ENCODE data around the gene CHRNA4.

The CHRNA4 gene

DNA sequence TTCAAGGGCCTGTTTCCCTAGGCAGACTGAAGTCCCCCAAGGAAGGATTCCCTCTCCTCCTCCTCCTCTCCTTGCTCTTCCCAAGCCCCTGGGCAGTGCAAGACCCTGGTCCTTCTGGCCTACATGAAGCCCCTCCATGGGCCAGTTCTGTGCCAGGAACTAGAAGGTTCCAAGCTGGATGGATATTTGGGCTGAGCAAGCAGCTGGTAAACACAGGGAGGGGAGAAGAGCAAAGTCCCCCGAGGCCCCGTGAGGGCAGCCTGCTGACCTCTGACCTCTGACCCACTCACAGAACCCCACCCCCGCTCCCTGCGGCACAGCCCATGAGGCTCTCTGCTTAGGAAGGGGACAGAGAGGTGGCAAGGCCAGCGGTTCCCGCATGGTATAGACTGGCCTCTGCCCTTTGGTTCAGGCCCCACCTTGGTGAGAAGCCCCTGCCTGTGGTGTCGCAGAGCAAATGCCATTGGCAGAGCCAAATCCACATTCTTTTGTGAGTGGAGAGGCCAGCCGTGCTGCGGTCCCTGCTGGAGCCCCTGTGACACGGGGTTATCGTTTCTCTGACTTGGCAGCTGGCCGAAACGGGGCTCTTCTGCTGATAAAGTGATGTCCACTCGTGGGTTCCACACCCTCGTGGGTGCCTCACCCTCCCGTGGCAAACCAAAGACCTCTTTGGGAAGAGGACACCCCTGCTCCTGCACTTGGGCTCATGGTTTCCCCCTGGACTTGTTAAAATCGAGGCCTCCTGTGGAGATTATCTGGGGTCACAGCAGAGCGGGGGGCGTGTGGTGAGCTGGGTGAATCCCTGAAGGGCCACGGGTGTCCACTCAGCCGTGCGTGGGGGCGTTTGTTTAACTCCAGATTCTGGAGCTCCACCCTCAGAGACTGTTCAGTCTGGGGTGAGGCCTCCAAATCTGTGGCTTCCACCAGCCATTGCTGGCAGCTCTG lies 2.1 kb upstream of the CHRNA4 start:
- no peak for DNase-seq (ENCODE audit: low spot score)

DNA sequence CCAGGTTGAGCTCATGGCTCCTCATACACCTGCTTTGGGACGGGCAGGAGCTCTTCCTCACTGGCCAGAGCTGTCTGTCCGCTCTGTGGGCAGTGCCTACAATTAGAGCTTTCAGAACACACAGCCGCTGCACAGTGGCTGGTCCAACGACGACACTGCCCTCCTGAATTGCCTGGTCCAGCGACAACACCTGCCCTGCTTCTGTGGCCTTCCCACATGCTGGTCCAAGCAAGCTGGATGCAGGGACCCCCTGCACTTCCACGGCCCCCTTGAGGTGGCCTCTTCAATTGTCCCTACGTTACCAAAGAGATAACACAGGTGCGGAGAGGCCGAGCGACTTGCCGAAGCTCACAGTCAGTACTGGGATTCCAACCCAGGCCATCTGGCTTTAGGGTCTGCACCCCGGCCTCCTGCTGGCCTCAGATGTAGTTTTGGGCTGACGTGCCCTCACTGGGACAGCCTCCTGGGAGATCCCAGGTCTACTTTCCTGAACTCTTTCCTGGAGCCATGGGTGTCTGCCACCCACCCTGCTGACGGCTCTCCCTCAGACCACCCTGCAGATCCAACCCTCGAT lies 1.4 kb upstream of the CHRNA4 start:
- no peak for DNase-seq (ENCODE audit: low spot score)

DNA sequence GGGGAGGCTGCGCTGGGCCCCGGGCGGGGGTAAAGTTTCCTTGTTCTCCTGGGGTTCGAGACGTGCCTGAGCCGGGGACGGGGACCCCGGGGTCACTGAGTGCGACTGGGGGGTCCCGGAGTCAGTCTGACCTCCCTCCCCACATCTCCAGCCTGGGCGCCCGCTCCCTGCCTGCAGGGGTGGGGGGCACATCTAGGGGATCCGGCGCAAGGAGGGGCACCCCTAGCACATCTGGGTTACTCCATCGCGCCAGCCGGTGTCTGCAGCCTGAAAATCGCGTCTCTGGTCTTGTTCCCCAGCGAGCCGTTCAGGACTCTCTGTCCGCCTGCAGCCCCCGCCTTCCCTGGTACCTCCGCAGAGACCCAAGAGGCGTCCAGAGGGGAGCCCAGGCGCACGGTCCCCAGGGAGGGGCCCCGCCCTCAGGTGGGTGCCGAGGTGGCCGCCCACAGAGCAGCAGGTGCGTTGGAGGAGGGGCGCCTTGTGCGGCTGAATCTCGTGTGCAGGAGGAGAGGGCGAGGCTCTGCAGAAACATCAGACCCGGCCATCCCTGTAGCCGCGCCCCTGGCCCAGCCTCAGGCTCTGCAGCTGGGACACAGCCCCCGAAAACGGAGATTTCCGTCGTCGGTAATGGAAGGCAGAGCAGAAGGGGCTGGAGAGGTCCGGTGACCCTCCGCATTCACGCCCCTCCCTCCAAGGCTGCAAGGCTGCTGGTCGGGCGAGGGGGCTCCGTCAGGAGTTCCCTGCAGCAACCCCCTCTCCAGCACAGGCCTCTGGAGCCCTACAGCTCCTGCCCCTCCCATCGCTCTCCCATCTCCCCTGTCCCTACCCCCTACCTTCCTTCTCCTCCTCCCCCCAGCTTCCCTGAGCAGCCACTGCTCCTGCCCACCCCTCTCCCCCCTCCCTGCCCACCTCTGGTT lies 628 bp upstream of the CHRNA4 start:
- DNase-seq (ENCODE audit: low spot score), result no peak

DNA sequence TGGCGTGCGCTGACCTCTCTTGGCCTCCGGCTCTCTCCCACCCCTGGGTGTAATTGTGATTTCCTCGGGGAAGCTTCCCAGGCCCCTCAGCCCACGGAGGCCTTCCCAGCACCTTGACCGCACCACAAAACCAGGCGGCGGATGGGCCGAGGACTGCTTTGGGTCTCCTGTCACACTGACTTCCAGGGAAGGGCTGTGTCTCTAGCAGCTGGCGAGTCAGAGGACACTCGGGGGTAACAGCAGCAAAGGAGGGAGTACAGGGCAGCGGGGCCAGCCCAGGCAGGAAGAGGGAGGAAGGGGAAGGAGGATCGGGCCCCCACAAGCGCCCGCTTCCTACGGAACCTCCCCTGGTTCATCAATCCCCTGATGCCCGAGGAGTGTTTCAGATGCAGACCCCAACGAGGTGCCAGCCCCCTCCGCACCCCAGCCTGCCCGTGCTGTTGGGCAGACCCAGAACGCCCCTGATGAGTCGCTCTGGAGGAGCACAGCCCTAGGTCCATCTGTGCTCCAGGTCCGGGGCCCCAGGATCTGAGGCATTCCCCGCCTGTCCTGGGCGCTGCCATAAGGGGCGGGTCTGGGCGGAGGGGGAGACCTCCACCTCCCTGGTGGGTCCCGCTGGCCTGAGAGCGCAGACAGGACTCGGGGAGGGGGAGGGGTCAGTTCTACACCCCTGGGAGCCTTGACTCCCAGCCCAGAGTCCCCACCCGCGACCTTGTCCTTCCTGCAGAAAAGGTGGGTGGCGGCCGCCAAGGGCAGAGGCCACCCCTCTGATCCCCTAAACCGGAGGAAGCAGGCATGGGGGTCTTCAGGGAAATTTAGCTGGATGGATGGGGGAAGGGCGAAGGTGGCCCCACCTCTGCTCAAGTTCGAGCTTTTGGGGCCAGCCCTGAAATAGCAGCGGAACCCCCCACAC lies 956 bp downstream of the CHRNA4 start:
- no peak for DNase-seq (ENCODE audit: low spot score)

- no peak for DNase-seq (ENCODE audit: low spot score)
Observed at GRCh38 chr20:63359164-63359934, 1.8 kb downstream of the CHRNA4 start.

DNA sequence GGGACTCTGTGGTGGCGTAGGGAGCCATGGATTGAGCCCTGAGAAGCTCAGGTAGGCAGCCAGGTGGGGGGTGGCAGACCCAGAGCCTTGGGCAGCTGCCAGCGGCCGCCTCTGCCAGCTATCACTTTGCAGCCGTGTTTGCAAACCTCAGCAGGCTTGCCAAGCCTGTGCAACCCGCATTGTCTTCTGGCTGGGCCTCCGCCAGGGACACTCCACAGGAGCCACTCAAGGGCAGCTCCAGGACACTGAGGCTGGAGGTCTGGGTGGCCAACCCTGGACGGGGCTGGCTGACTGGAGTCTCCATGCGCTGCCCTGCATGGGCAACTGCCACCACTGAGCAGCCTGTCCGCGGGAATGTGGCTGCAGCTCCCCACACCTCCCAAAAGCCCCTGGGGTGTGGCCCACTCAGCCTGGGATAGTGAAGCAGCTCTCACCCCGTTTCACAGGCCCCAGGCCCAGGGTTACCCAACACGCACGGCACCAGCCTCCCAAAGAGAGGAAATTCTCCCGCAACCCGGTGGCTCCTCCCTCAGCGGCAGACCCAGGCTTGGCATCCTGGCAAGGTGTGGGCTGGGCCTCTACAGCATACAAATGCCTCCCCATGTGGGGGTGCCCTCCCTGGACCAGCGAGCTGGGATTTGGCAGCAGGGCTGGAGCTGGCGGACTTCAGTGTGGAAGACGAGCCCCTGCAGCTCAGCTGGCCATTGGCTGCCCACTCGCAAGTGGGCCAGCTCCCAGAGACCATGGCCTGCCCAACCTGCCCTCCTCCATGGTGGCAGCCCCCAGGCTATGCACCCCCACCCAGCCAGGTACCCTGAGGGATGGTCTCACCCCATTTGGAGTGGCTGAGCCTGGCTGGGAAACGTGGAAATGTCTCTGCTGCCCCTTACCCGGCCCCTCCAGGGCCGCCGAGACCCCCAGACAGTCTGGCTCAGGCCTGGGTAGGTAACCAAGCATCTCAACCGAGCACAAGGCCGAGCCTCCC lies 2.9 kb downstream of the CHRNA4 start:
- DNase-seq (ENCODE audit: low spot score), result no peak

GRCh38 chr20:63356931-63357879 lies 3.9 kb downstream of the CHRNA4 start:
- DNase-seq (ENCODE audit: low spot score), result no peak

DNA sequence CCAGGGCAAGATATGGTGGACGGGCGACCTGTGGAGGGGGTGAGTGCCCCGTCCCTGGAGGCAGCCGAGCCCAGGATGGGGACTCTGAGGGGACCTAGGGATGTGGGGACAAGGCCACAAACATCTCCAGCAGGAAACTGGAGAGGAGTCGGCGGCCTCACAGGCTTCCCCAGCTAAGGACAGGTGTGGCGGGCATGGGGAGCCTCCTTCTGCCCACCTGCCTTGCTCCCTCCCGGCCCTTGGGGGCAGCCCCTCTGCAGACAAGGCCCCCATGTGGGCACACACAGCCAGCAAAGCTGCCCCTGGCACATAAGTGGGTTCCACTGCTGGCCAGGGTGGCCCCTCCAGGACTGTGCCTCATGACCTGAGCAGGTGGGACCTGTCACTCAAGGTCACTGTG lies 4.6 kb downstream of the CHRNA4 start:
- no peak for DNase-seq (ENCODE audit: low spot score)

- no peak for DNase-seq (ENCODE audit: low spot score)
Observed at GRCh38 chr20:63355781-63356295, 5.3 kb downstream of the CHRNA4 start.

GRCh38 chr20:63354636-63355350 lies 6.4 kb downstream of the CHRNA4 start:
- DNase-seq (ENCODE audit: low spot score), result no peak

DNA sequence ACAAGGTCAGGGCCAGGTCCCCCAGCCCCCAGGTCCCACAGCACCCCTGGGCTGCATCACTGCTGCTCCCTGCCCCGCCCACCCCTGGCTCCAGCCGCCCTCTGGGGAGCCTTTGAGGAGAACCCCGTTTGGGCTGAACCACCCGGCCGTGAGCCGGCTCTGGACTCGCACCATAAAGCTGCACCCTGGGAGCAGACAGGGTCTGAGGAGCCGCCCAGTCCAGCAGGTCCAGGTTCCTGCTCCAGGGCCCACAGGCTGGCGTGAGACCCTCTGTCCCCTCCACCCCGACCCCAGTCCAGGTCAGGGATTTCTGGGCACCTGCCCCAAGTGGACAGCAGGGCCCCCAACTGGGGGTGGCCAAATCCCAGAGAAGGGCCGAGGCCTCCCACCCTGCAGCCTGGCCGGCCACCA lies 8.3 kb downstream of the CHRNA4 start:
- no peak for DNase-seq (ENCODE audit: low spot score)

DNA sequence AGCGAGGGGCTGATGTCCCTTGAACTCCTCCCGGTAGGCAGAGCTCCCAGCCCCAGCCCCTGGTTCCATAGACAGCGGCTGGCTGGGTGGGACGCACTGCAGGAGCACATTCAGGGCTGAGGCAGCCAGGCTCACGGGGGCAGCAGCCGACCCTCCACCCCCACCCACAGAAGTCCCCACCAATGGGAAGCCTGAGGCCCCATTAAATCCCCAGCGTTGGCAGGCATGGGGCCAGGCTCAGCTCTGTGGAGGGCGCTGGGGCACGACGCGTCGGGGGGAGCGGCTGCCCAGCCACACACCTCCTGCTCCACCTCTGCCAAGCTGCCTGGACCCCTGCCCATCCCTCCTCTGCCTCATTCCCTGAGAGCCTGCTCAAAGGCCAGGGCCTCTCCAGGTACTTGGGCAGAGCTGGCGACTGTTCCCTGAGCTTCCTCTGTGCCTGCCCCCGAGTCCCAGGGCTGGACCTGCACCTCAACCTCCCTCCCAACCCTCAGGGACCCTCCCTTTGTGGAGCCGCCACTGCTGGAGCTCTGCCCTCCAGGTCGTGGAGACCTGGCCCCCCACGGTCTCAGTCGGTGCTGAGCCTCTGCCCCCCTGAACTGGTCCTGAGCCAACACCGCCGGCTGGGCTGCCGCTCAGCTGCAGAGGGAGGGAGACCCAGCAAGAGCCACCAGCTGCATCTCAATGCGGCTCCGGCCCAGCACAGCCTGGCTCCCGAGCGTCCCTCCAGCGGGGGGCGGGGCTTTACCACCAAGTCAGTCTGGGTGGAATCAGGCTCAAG lies 9.1 kb downstream of the CHRNA4 start:
- DNase-seq (ENCODE audit: low spot score), result peak; percentile 44

DNA sequence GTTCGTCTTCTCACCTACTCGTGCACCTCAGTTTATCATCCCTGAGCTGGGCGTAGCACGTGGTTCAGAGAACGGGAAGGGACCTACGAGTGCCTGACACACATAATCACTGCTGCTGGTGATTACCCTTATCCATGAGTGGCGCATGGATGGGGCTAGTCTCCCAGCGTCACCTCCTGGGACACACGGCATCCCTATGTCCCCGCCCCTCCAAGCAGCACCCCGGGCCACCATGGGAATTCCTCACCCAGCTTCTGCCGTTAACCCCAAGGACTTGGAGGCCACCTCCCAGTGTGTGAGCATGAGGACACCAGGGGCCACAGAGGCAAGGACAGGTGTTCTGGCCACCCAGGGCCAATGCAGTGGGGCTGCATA lies 9.8 kb downstream of the CHRNA4 start:
- no peak for DNase-seq (ENCODE audit: low spot score)

DNA sequence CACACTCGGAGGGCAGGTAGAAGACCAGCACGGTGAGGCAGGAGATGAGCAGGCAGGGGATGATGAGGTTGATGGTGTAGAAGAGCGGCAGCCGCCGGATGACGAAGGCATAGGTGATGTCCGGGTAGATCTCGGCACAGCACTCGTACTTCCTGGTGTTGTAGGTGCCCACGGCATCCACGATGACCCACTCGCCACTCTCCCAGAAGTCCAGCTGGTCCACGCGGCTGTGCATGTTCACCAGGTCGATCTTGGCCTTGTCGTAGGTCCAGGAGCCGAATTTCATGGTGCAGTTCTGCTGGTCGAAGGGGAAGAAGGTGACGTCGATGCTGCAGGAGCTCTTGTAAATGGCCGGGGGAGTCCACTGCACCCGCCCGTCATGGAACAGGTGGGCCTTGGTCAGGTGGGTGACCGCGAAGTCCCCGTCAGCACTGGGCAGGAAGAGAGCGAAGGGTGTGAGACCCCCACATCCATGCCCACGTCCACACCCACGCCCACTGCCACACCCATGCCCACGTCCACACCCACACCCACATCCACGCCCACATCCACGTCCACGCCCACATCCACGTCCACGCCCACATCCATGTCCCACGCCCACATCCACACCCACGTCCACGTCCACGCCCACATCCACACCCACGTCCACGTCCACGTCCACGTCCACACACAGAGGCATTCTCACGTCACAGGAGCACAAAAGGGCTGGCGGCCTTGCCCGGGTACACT lies 10.4 kb downstream of the CHRNA4 start:
- no peak for DNase-seq (ENCODE audit: low spot score)

DNA sequence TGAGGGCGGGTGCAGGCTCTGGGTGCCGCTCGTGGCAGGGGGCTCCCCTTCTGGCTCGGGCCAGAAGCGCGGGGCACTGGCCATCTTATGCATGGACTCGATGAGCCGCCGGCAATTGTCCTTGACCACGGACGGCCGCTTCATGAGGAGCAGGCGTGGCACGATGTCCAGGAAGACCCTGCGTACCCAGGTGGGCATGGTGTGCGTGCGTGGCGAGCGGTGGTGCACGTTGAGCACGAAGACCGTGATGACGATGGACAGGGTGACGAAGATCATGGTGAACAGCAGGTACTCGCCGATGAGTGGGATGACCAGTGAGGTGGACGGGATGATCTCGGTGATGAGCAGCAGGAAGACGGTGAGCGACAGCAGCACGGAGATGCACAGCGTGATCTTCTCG lies 11.0 kb downstream of the CHRNA4 start:
- DNase-seq (ENCODE audit: low spot score), result no peak

DNA sequence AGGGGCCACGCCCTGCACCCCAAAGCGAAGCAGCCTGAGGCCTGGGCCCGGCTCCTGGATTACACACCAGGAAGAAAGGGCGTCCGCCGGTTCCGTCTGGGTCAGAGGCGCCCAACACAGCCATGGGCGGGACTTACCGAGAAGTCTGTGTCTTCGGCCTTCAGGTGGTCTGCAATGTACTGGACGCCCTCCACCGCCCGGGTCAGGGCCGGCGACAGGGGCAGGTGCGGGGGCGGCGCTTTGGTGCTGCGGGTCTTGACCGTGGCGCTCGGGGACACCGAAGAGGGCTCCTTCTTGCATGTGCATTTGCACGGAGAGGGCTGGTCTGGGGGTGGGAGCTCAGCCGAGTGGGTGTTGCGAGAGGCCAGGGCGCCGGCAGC lies 11.6 kb downstream of the CHRNA4 start:
- DNase-seq (ENCODE audit: low spot score), result no peak

All from putamen (tissue), 1 donor.